Kidney tubule cell (primary cell): ENCODE results near the gene ARG2.

Experiments used
- DNase-seq: peaks from one replicate; pipeline ENCODE4 v3.0.0-alpha.2; 2018; ENCODE audit warnings: low spot score

ARG2 gene

DNA sequence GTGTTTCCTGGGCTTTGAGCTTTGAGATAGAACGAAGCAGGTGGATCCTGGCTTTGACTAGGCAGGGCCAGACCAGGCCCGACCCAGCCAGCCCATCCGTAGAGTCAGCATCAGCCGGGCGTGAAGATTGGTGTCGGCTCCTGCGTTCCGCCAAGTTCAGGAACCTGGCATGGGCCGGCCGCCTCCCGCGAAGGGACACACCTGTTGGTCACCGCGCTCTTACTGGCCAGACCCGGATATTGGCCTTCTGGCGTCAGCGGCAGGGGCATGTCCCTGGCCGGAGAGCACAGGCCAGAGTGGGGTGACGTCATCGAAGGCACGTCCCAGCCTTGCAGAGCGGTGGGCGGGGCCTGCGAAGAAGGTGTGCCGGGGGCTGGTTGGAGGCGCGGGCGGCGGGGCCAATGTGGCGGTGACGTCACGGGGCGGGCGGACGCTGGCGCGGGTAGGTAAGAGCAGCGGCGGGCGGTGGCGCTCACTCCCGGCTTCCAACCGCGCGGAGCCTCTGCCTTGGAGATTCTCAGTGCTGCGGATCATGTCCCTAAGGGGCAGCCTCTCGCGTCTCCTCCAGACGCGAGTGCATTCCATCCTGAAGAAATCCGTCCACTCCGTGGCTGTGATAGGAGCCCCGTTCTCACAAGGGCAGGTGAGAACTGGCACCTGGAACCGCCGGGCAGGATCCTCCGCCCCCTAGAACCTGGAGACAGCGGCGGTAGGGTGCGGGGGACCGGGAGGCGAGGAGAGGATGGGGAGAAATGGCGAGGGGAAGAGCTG is at the start of gene ARG2:
Gene ARG2, plus strand, starts transcription at position 475 of the 771 bp plus-strand sequence. Its CDS starts 58 bp downstream, at position 533.
- peak; percentile 99 for DNase-seq

- DNase-seq = no peak
Observed at GRCh38 chr14:67570453-67570852, 49.3 kb upstream of the ARG2 start.

DNA sequence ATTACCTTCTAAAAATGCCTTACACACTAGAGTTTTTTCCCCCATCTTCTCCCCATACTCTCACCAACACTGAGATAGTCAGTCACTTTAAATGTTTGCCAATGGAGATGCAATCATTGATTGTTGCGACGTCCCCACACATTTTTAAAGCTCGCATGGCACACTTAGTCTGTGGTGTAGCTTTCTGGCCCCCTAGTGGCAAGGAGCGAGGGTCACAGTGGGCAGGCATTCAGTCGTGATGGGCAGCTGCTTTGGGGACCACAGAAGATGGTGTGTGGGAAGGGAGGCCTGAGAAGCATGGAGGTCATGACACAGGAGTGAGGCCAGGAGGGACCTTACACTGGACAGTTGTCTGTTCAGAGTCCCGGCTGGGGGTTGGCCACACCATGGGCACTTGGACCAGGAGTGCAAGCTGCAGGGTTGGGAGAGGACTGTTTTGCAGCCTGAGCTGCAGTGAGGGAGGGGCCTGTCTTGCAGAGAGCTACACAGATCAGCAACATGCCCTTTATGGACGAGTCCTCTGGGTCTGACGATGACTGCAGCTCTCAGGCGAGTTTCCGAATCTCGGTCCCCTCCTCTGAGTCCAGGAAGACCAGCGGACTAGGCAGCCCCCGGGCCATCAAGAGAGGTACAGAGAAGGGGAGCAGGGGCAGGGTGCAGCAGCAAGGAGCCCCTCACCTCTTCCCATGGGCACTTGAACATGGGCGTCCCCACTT is 48.3 kb upstream of the ARG2 start:
- peak; percentile 50 for DNase-seq

DNA sequence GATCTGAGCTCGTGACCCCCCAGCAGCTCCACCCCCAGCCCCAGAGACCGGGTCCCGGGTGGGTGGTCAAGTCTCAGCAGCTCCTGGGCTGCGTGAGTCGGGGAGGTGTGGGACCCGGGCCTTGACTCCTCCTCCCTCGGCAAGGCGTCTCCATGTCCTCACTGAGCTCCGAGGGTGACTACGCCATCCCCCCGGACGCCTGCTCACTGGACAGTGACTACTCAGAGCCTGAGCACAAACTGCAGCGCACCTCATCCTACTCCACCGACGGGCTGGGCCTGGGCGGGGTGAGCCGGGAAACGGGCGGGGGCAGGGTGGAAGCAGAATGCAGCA is 47.8 kb upstream of the ARG2 start:
- DNase-seq = peak; percentile 32

- no peak for DNase-seq
Observed at GRCh38 chr14:67572608-67573007, 47.1 kb upstream of the ARG2 start.

DNA sequence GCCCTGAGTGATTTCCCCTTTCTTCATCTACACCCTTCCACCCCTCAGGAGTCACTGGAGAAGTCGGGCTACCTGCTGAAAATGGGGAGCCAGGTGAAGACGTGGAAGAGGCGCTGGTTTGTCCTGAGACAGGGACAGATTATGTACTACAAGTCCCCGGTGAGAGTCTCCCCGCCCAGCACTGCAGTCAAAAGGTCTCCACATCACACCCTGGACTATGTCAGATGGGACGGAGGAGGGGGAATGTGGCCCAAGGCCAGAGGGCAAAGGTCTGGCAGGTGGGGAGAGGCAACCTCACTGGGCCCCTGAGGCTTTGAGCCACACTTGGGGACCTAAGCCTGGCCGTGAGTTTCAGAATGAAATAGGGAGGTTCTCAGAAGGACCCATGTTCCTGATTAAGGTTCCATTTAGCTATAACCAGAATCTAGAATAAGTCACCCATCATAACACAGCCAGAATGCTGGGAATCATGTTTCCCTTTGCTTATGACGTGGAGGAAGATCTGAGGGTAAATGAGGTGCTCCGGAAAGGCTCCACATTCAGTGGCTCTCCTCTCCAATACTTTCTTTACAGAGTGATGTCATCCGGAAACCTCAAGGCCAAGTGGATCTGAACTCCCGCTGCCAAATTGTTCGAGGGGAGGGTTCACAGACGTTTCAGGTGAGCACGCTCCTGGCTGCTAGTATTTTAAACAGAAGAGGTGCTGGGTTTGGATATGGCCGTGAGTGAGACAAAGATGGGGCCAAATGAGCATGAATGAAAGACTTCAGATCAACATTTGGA is 46.3 kb upstream of the ARG2 start:
- DNase-seq = no peak

DNA sequence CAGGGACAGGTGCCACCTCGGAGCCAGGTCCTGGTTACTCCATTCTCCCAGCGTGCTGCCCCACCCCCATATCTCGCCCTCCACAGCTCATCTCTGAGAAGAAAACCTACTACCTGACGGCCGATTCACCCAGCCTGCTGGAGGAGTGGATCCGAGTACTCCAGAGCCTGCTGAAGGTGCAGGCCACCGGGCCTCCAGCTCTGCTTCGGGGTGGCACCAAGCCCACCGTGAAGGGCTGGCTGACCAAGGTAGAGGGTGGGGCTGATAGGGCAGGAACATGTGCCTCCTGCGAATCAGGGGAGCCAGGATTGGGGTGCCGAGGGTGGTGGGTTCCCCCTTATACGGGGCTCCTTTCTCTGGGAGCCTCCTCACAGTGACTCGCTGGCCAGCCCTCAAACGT is 45.6 kb upstream of the ARG2 start:
- no peak for DNase-seq

DNA sequence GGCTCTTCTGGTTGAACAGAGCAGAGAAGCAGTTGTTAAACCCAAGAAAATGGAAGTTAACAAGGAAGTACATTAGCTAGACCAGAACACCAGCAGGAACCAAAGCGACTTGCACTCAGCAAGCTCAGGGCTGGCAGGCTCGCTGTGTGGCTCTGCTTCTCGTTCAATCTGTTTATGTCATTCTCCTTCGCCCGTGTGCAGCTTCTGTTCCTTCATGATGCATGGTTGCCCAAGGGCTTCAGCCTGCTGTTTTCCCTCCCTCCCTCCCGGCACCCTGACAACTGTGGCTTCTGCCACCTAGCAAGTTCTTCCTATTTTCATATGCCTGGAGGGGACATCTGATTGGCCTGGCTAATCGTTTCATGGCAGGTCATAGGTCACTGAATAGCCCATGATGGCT is 44.9 kb upstream of the ARG2 start:
- no peak for DNase-seq

DNA sequence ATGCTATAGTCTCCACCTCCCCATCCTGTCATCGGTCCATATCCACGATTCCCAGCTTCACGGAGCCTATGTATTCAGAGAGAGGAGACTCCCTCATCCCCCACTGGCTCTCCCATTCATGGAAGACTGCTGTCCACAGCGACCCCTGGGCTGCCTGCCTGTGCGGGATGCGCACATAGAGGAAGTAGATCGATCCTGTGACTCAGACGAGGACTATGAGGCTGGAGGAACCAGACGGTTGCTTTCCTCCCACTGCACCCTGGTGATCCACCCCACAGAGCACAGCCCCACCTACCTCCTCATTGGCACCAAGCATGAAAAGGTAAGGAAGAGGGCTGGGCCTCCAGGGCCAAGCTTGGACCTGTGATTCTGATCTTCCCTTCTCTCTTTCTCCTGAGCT is 44.0 kb upstream of the ARG2 start:
- peak; percentile 75 for DNase-seq

DNA sequence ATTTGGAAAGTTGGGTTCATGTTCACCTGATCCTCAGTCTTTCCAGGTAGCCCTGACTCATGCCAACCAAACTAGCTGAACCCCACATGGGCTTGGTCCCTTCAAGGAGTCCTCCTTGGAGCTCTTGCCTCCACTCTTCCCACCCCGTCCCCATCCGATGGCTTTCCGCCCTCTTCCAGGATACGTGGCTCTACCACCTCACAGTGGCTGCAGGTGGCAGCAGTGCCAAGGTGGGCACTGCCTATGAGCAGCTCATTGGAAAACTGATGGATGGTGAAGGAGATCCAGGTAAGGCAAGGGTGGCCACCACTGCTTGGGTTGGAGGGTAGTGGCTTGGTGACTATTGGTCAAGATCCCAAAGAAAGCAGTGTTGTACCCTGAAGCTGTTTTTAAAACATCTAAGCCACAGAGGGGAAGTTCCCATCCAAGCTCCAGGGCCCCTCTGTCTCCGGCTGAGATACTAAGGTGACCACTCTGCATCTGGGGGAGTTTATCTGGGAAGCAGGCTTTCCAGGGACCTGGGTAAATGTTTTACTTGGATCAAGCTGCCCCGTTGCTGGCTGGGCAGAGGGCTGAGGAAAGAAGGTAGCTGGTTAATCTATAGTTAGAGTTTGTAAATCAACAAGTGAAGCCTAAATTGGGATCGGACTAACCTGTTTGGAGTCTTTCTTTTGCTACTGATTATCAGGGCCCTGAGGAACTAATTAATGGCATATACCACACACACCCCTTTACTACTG is 43.3 kb upstream of the ARG2 start:
- no peak for DNase-seq

DNA sequence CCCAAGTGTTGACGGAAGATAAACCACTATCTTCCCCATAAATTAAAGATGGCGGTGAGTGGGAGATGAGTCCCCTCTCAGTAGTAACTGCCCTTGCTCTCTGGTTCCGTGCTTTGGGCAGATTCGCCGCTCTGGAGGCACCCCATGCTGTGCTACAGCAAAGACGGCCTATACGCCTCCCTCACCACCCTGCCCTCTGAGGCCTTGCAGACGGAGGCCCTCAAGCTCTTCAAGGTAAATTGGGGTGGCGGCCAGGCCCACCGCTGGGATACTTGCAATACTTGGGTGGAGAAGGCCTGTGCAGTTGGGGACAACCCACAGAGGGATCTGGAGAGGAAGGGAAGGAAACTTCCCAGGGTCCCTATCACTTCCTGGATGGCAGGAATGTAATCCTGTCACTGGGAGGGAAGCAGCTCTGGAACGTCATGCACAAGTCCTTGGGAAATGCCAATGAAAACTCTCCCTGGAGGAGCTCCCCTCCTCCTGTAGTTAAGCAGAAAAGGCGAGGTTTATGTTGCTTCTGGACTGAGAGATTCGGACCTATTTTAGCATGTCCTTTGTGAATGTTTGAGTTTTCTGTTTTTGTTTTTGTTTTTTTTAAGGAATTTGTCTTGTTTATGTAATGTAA is 42.4 kb upstream of the ARG2 start:
- DNase-seq = no peak

DNA sequence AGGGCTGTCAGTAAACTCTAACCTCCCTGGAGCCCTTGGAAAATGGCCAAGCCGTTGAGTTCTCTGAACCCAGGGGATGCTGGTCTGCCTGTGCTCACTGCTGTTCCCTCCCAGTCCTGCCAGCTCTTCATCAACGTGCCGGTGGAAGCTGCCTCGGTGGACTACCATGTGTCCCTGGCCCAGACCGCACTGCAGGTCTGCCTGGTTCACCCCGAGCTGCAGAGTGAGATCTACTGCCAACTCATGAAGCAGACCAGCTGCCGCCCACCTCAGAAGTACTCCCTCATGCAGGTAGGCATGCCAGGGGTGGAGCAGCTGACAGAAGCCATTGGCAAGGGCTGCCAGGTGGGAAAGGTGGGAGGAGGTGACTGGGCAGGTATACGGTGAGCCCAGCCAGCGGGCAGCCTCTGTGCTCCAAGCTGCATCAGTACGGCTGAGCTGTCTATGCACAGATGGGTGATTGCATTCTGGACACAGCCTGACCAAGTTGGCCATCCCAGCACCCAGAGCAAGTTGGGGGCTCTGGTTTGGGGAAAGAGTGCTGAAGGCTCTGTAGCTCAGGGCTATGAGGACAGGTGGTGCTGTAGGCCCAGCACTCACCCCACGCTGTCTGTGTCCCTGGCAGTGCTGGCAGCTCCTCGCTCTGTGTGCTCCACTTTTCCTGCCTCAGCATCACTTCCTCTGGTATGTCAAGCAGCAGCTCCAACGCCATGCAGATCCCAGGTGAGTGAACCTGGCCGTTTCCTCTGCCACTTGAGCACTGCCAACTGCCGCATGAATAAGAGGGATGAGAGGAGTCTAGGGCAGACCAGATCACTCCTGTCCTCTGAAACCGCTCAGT is 41.6 kb upstream of the ARG2 start:
- no peak for DNase-seq

GRCh38 chr14:67579040-67579439 is 40.7 kb upstream of the ARG2 start:
- DNase-seq = no peak

GRCh38 chr14:67579636-67580035 is 40.1 kb upstream of the ARG2 start:
- no peak for DNase-seq

GRCh38 chr14:67580336-67581171 is 39.2 kb upstream of the ARG2 start:
- DNase-seq = no peak

DNA sequence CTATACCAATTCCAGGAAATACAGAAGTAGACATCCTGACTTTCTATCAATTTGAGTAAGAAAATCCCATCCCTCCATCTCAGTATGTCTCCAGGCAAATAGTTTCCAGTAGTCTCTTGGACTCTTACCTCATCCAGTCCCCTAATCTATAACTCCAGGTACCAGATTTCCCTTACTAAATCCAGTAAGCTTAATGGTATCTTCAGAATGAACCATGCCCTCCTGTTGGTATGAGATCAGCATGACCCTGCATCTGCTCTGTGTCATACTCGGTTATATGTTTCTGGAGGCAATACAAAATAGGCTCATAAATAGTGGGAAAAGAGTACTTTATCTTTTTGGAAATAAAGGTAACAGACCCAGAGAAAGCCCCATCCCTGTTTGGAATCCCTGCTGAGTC is 38.1 kb upstream of the ARG2 start:
- DNase-seq = no peak

DNA sequence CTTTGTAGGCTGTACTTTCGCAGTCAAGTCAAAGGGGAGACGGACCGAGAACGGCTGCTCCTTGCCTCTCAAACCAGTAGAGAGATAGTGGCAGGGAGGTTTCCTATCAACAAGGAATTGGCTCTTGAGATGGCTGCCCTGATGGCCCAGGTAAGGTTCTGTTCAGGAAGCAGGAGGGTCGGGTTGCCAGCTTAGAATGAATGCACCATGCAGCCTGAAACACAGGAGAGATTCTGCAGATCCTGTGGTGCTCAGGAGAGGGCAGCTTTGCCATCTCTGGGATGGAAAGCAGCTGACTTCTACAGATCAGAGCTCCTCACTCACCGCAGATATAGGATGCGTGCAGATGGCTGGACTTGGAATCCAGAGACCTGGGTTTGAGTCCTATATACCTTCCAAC is 37.7 kb upstream of the ARG2 start:
- no peak for DNase-seq

DNA sequence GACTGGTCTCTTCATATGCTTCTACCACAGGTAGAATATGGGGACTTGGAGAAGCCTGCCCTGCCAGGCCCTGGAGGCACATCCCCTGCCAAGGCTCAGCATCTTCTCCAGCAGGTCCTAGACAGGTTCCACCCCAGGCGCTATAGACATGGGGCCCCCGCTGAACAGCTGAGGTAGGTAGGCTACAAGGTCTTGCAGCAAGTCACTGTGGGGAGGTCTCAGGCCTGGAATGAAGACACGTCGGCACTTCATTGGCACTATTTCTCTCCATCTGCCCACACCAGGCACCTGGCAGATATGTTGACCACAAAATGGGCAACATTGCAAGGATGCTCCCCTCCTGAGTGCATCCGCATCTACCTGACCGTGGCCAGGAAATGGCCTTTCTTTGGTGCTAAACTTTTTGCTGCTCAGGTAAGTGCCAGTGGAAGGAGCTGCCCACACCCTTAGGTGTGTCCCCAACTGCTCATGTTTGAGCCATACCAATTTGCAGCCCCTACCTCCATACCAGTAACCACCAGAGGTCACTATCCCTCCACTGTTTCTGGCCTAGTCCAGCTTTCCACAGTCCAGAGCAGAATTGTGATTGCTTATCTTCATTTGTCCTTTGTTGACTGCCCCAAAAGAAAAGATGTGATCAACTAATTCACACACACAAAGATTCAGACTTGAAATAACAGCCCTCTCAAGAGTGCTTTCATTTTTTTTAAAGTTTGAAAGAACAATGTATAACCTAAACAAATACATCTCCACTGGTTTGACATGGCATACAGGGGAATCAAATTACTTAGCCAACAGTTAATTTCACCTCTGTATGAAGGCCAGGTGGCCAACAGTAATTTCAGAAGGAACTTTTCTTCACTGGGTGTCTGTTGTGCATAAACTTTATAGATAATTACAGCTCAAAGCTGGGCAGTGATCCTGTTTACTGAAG is 35.7 kb upstream of the ARG2 start:
- DNase-seq = peak; percentile 54

DNA sequence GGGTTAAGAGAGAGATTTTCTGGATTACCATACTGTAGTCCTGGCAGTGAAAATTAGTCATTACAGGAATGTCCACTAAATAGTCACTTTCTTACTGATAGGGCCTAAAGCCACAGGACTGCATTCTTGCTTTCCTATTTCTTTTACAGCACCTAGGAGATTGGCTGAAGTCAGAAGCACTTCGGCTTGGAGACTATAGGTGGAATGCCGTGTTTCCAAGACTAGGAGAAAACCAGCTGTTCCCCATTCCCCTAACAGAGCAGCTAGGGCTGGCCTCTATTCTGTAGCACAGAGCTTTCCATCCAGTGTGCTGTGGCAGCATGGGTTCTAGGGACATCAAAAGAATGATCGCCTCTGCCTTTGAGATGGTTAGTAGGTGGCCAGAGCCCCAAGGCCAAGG is 34.7 kb upstream of the ARG2 start:
- DNase-seq = no peak
